ENCODE measurements around the gene CARM1. TPM values are rescaled to one million over a fixed set of nuclear protein-coding genes. Genes with fewer than 3 reads are reported as not detected.

The CARM1 gene
- total RNA-seq, result 10 to 100 TPM; 69.2 to 71.3 TPM
- 0.51 TPM for polyA plus RNA-seq

- peak; percentile 99 for DNase-seq
- Histone ChIP-seq H3K27me3 (ENCODE audit: insufficient read depth, low read length, poor library complexity, severe bottlenecking) (no peaks in the 10 kb centered on the region), H3K4me1 (ENCODE audit: insufficient read depth, low read length) (peaks cover 16% of the 10 kb centered on the region), H3K36me3 (ENCODE audit: insufficient read depth, low read length) (no peaks in the 10 kb centered on the region), H3K27ac (ENCODE audit: low read depth, low read length) (peak within 1 kb of the TSS; percentile 57), H3K4me3 (ENCODE audit: low read length) (peak within 1 kb of the TSS; percentile 70), H3K9me3 (ENCODE audit: low read length) (no peaks in the 10 kb centered on the region)
- H3K27me3 Mint-ChIP-seq, result peaks cover 0 to 1% of the 10 kb centered on the region in 2 donors
- ChIA-PET CTCF (interaction anchor here (1.0 to 2.5 kb wide), 4 partner anchors 12 to 154 kb away, joined by 4 to 15 read pairs (median 7); partner anchors contain the start of genes DNM2 and TMED1), POLR2A (interaction anchor here (1.0 to 1.5 kb wide), 2 partner anchors 35 to 153 kb away, joined by 7 read pairs; partner anchors contain the start of genes DNM2 and TMED1)
- H3K27ac Mint-ChIP-seq, result peak within 1 kb of the TSS; percentile 47 to 95 (median 84)
- peak within 1 kb of the TSS; percentile 75 to 95 (median 83) for H3K4me3 Mint-ChIP-seq
- H3K36me3 Mint-ChIP-seq, result peaks cover 0 to 3% (median 0%) of the 10 kb centered on the region in 3 donors
- H3K4me1 Mint-ChIP-seq, result peaks cover 11 to 26% (median 17%) of the 10 kb centered on the region in 3 donors
- no peaks in the 10 kb centered on the region for H3K9me3 Mint-ChIP-seq
Observed at GRCh38 chr19:10870955-10871603, at the start of gene CARM1. CARM1 (plus strand) TSS chr19:10871553; CDS start chr19:10871703, 150 bp downstream.

GRCh38 chr19:10823690-10824089 is 47.7 kb upstream of the CARM1 start:
- no peak for DNase-seq
- Mint-ChIP-seq H3K27me3 (no peaks in the 10 kb centered on the region), H3K9me3 (no peaks in the 10 kb centered on the region), H3K4me1 (peaks cover 0 to 5% (median 4%) of the 10 kb centered on the region in 3 donors), H3K27ac (peak overlapping the region in 2 of 8 donors; percentile 11 to 50), H3K36me3 (peaks cover 7 to 80% (median 8%) of the 10 kb centered on the region in 3 donors), H3K4me3 (no peak overlapping the region)
- ChIA-PET POLR2A (no interaction called here), CTCF (no interaction called here)
- H3K4me1 ChIP-seq (ENCODE audit: insufficient read depth, low read length), result no peaks in the 10 kb centered on the region
- no peak overlapping the region for H3K4me3 ChIP-seq (ENCODE audit: low read length)
- H3K36me3 ChIP-seq (ENCODE audit: insufficient read depth, low read length), result peaks cover 37% of the 10 kb centered on the region
- H3K9me3 ChIP-seq (ENCODE audit: low read length), result no peaks in the 10 kb centered on the region
- H3K27ac ChIP-seq (ENCODE audit: low read depth, low read length), result no peak overlapping the region
- H3K27me3 ChIP-seq (ENCODE audit: insufficient read depth, low read length, poor library complexity, severe bottlenecking), result no peaks in the 10 kb centered on the region

- H3K27ac ChIP-seq (ENCODE audit: low read depth, low read length), result no peak overlapping the region
- Mint-ChIP-seq H3K27me3 (no peaks in the 10 kb centered on the region), H3K4me3 (no peak overlapping the region), H3K9me3 (no peaks in the 10 kb centered on the region), H3K27ac (peak overlapping the region in 2 of 8 donors; percentile 46 to 70), H3K4me1 (no peaks in the 10 kb centered on the region), H3K36me3 (peaks cover 0 to 77% (median 5%) of the 10 kb centered on the region in 3 donors)
- H3K27me3 ChIP-seq (ENCODE audit: insufficient read depth, low read length, poor library complexity, severe bottlenecking), result no peaks in the 10 kb centered on the region
- H3K9me3 ChIP-seq (ENCODE audit: low read length), result no peaks in the 10 kb centered on the region
- no peak overlapping the region for H3K4me3 ChIP-seq (ENCODE audit: low read length)
- H3K36me3 ChIP-seq (ENCODE audit: insufficient read depth, low read length), result peaks cover 35% of the 10 kb centered on the region
- POLR2A ChIA-PET, result interaction anchor here (0.6 kb wide), 1 partner anchor 40 kb away, joined by 4 read pairs; no protein-coding TSS in a partner anchor
- H3K4me1 ChIP-seq (ENCODE audit: insufficient read depth, low read length), result no peaks in the 10 kb centered on the region
- CTCF ChIA-PET, result interaction anchor here (1.6 kb wide), 1 partner anchor 126 kb away, joined by 3 read pairs; no protein-coding TSS in a partner anchor
- no peak for DNase-seq
Observed at GRCh38 chr19:10826231-10826630, 45.1 kb upstream of the CARM1 start.

- Histone ChIP-seq H3K27ac (ENCODE audit: low read depth, low read length) (no peak overlapping the region), H3K27me3 (ENCODE audit: insufficient read depth, low read length, poor library complexity, severe bottlenecking) (no peaks in the 10 kb centered on the region), H3K36me3 (ENCODE audit: insufficient read depth, low read length) (peaks cover 35% of the 10 kb centered on the region), H3K4me3 (ENCODE audit: low read length) (no peak overlapping the region), H3K9me3 (ENCODE audit: low read length) (no peaks in the 10 kb centered on the region), H3K4me1 (ENCODE audit: insufficient read depth, low read length) (no peaks in the 10 kb centered on the region)
- ChIA-PET POLR2A (interaction anchor here (0.6 kb wide), 1 partner anchor 39 kb away, joined by 4 read pairs; no protein-coding TSS in a partner anchor), CTCF (interaction anchor here (1.6 kb wide), 1 partner anchor 127 kb away, joined by 3 read pairs; no protein-coding TSS in a partner anchor)
- Mint-ChIP-seq H3K27me3 (no peaks in the 10 kb centered on the region), H3K36me3 (peaks cover 0 to 79% (median 5%) of the 10 kb centered on the region in 3 donors), H3K4me1 (no peaks in the 10 kb centered on the region), H3K9me3 (no peaks in the 10 kb centered on the region), H3K27ac (peak overlapping the region in 2 of 8 donors; percentile 21 to 48), H3K4me3 (no peak overlapping the region)
- no peak for DNase-seq
Observed at GRCh38 chr19:10826846-10827245, 44.5 kb upstream of the CARM1 start.

GRCh38 chr19:10828981-10829821 is 42.2 kb upstream of the CARM1 start:
- no peaks in the 10 kb centered on the region for H3K4me1 Mint-ChIP-seq
- H3K27ac Mint-ChIP-seq, result peak overlapping the region in 1 of 8 donors; percentile 73
- H3K9me3 Mint-ChIP-seq, result no peaks in the 10 kb centered on the region
- Histone ChIP-seq H3K4me1 (ENCODE audit: insufficient read depth, low read length) (no peaks in the 10 kb centered on the region), H3K36me3 (ENCODE audit: insufficient read depth, low read length) (peaks cover 29% of the 10 kb centered on the region), H3K4me3 (ENCODE audit: low read length) (no peak overlapping the region), H3K9me3 (ENCODE audit: low read length) (no peaks in the 10 kb centered on the region), H3K27me3 (ENCODE audit: insufficient read depth, low read length, poor library complexity, severe bottlenecking) (no peaks in the 10 kb centered on the region), H3K27ac (ENCODE audit: low read depth, low read length) (no peak overlapping the region)
- H3K4me3 Mint-ChIP-seq, result no peak overlapping the region
- peaks cover 0 to 4% of the 10 kb centered on the region in 2 donors for H3K27me3 Mint-ChIP-seq
- H3K36me3 Mint-ChIP-seq, result peaks cover 0 to 83% (median 5%) of the 10 kb centered on the region in 3 donors
- ChIA-PET POLR2A (no interaction called here), CTCF (interaction anchor here (0.5 to 1.3 kb wide), 4 partner anchors 25 to 155 kb away, joined by 4 to 6 read pairs (median 5); partner anchors contain the start of gene DNM2)
- DNase-seq, result no peak

- peak overlapping the region in 1 of 8 donors; percentile 47 for H3K27ac Mint-ChIP-seq
- no peaks in the 10 kb centered on the region for H3K9me3 Mint-ChIP-seq
Observed at GRCh38 chr19:10829967-10830366, 41.4 kb upstream of the CARM1 start.

GRCh38 chr19:10830370-10830769 is 41.0 kb upstream of the CARM1 start:
- Mint-ChIP-seq H3K27ac (peak overlapping the region in 2 of 8 donors; percentile 47 to 58), H3K4me1 (peaks cover under 1 to 4% (median 1%) of the 10 kb centered on the region in 3 donors), H3K9me3 (no peaks in the 10 kb centered on the region), H3K36me3 (peaks cover 0 to 72% (median 1%) of the 10 kb centered on the region in 3 donors), H3K27me3 (peaks cover 0 to 4% of the 10 kb centered on the region in 2 donors), H3K4me3 (no peak overlapping the region)
- CTCF ChIA-PET, result no interaction called here
- Histone ChIP-seq H3K27ac (ENCODE audit: low read depth, low read length) (no peak overlapping the region), H3K4me3 (ENCODE audit: low read length) (no peak overlapping the region), H3K36me3 (ENCODE audit: insufficient read depth, low read length) (peaks cover 21% of the 10 kb centered on the region), H3K4me1 (ENCODE audit: insufficient read depth, low read length) (no peaks in the 10 kb centered on the region), H3K27me3 (ENCODE audit: insufficient read depth, low read length, poor library complexity, severe bottlenecking) (no peaks in the 10 kb centered on the region), H3K9me3 (ENCODE audit: low read length) (no peaks in the 10 kb centered on the region)
- POLR2A ChIA-PET, result no interaction called here
- no peak for DNase-seq

More at GRCh38 chr19:10829967-10830366, 41.4 kb upstream of the CARM1 start:
- ChIA-PET CTCF (interaction anchor here (1.0 to 1.3 kb wide), 3 partner anchors 26 to 113 kb away, joined by 4 to 6 read pairs (median 4); partner anchors contain the start of gene DNM2), POLR2A (no interaction called here)
- Histone ChIP-seq H3K36me3 (ENCODE audit: insufficient read depth, low read length) (peaks cover 22% of the 10 kb centered on the region), H3K4me1 (ENCODE audit: insufficient read depth, low read length) (no peaks in the 10 kb centered on the region), H3K27me3 (ENCODE audit: insufficient read depth, low read length, poor library complexity, severe bottlenecking) (no peaks in the 10 kb centered on the region), H3K4me3 (ENCODE audit: low read length) (no peak overlapping the region), H3K9me3 (ENCODE audit: low read length) (no peaks in the 10 kb centered on the region), H3K27ac (ENCODE audit: low read depth, low read length) (no peak overlapping the region)
- no peak for DNase-seq
- H3K27me3 Mint-ChIP-seq, result peaks cover 0 to 4% of the 10 kb centered on the region in 2 donors
- H3K4me1 Mint-ChIP-seq, result no peaks in the 10 kb centered on the region
- no peak overlapping the region for H3K4me3 Mint-ChIP-seq
- H3K36me3 Mint-ChIP-seq, result peaks cover 0 to 76% (median 3%) of the 10 kb centered on the region in 3 donors

Measured in CD8-positive, alpha-beta memory T cell (primary cell).